ENCODE results near the gene TMPO.
"Not testable (repeated sequence)": the region's sequence is repeated elsewhere in the genome, so short reads cannot be mapped to it uniquely, and the experiment has no call there.

TMPO gene

DNA sequence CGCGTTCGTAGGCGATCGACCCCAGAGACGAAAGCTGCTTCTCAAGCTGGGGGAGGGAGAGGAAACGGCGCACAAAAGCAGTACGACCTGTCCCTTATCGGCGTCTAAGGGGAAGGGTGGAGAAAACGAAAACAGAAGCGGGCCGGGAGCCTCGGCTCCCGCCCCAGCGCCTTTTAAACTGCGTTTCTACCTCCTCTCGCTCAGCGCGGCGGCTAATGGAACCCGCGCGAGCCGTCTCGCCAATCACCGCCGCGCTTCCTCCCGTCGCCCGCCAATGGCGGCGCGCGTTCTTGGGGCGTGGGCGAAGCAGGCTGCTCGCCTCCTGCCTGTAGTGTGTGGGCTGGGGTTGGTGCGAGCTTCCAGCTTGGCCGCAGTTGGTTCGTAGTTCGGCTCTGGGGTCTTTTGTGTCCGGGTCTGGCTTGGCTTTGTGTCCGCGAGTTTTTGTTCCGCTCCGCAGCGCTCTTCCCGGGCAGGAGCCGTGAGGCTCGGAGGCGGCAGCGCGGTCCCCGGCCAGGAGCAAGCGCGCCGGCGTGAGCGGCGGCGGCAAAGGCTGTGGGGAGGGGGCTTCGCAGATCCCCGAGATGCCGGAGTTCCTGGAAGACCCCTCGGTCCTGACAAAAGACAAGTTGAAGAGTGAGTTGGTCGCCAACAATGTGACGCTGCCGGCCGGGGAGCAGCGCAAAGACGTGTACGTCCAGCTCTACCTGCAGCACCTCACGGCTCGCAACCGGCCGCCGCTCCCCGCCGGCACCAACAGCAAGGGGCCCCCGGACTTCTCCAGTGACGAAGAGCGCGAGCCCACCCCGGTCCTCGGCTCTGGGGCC is at the start of gene TMPO:
TMPO (plus strand) TSS at position 304 of the 824 bp plus-strand sequence; CDS start at position 582, 278 bp downstream.
- H3K4me1 ChIP-seq (ENCODE audit: insufficient read depth, low read length): peaks cover 14% of the 10 kb centered on the region
- H3K9me3 ChIP-seq (ENCODE audit: control insufficient read depth, insufficient read depth, low read length): no peaks in the 10 kb centered on the region
- H3K36me3 ChIP-seq (ENCODE audit: insufficient read depth, low read length): no peaks in the 10 kb centered on the region
- H3K9ac ChIP-seq (ENCODE audit: low read depth, low read length): peak within 1 kb of the TSS; percentile 97

- H3K9me3 ChIP-seq (ENCODE audit: control insufficient read depth, insufficient read depth, low read length): no peaks in the 10 kb centered on the region
- no peak overlapping the region for H3K9ac ChIP-seq (ENCODE audit: low read depth, low read length)
- no peaks in the 10 kb centered on the region for H3K36me3 ChIP-seq (ENCODE audit: insufficient read depth, low read length)
- H3K4me1 ChIP-seq (ENCODE audit: insufficient read depth, low read length): no peaks in the 10 kb centered on the region
Observed at GRCh38 chr12:98465950-98466602, 49.3 kb upstream of the TMPO start.

DNA sequence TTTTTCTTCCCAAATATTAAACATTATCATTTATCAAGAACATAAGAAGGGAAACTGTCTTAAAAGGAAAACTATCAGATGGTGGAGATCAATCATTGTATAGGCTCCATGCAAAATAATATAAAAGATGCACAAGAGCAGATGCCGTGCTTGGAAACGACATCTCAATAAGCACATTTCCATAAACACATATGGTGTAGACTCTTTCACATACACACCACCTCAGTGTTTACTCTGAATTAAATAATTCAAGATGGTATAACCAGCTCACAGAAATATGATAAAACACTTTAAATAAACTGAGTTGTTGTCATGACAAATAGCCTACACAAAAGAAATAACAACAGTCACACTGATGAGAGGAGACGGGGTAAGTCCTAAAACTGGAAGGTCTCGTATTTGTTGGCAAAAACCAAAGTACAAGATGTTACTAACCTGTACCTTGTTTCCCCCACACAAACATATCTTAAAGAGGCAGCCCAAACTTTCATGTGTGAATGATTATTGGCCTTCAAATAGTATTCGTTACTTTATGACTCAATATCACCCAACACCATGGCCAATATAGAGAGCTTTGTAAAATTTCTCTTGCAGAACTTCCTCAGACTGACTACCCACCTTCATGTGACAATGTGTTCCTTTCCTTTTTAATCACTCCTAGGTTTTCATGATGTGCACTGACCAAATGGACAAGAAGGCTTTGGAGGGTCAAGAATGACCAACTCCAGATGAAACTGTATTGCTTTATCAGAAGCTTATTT is 48.6 kb upstream of the TMPO start:
- H3K9me3 ChIP-seq (ENCODE audit: control insufficient read depth, insufficient read depth, low read length): no peaks in the 10 kb centered on the region
- no peaks in the 10 kb centered on the region for H3K36me3 ChIP-seq (ENCODE audit: insufficient read depth, low read length)
- H3K4me1 ChIP-seq (ENCODE audit: insufficient read depth, low read length): no peaks in the 10 kb centered on the region
- no peak overlapping the region for H3K9ac ChIP-seq (ENCODE audit: low read depth, low read length)

GRCh38 chr12:98469109-98469508 is 46.3 kb upstream of the TMPO start:
- H3K9me3 ChIP-seq (ENCODE audit: control insufficient read depth, insufficient read depth, low read length): no peaks in the 10 kb centered on the region
- no peaks in the 10 kb centered on the region for H3K36me3 ChIP-seq (ENCODE audit: insufficient read depth, low read length)
- no peak overlapping the region for H3K9ac ChIP-seq (ENCODE audit: low read depth, low read length)
- H3K4me1 ChIP-seq (ENCODE audit: insufficient read depth, low read length): no peaks in the 10 kb centered on the region

GRCh38 chr12:98470469-98471082 is 44.8 kb upstream of the TMPO start:
- H3K9me3 ChIP-seq (ENCODE audit: control insufficient read depth, insufficient read depth, low read length): no peaks in the 10 kb centered on the region
- H3K36me3 ChIP-seq (ENCODE audit: insufficient read depth, low read length): no peaks in the 10 kb centered on the region
- no peak overlapping the region for H3K9ac ChIP-seq (ENCODE audit: low read depth, low read length)
- peaks cover 5% of the 10 kb centered on the region; the same call in 1 of the 2 replicates for H3K4me1 ChIP-seq (ENCODE audit: insufficient read depth, low read length)

GRCh38 chr12:98471085-98471484 is 44.3 kb upstream of the TMPO start:
- Histone ChIP-seq H3K9me3 (ENCODE audit: control insufficient read depth, insufficient read depth, low read length) (no peaks in the 10 kb centered on the region), H3K36me3 (ENCODE audit: insufficient read depth, low read length) (no peaks in the 10 kb centered on the region), H3K9ac (ENCODE audit: low read depth, low read length) (no peak overlapping the region)

GRCh38 chr12:98475565-98475908 is 39.9 kb upstream of the TMPO start:
- Histone ChIP-seq H3K4me1 (ENCODE audit: insufficient read depth, low read length) (peaks cover 5% of the 10 kb centered on the region; the same call in 1 of the 2 replicates), H3K36me3 (ENCODE audit: insufficient read depth, low read length) (no peaks in the 10 kb centered on the region), H3K9me3 (ENCODE audit: control insufficient read depth, insufficient read depth, low read length) (no peaks in the 10 kb centered on the region), H3K9ac (ENCODE audit: low read depth, low read length) (no peak overlapping the region)

More at GRCh38 chr12:98471085-98471484, 44.3 kb upstream of the TMPO start:
- H3K4me1 ChIP-seq (ENCODE audit: insufficient read depth, low read length): peaks cover 5% of the 10 kb centered on the region; the same call in 1 of the 2 replicates

GRCh38 chr12:98478606-98479005 is 36.8 kb upstream of the TMPO start:
- H3K9me3 ChIP-seq (ENCODE audit: control insufficient read depth, insufficient read depth, low read length): no peaks in the 10 kb centered on the region
- H3K36me3 ChIP-seq (ENCODE audit: insufficient read depth, low read length): no peaks in the 10 kb centered on the region
- H3K9ac ChIP-seq (ENCODE audit: low read depth, low read length): no peak overlapping the region

GRCh38 chr12:98483621-98484503 is 31.5 kb upstream of the TMPO start:
- no peaks in the 10 kb centered on the region for H3K36me3 ChIP-seq (ENCODE audit: insufficient read depth, low read length)
- 0 out of 2 replicates have a peak, but pooled peaks cover under 1% of the 10 kb centered on the region for H3K4me1 ChIP-seq (ENCODE audit: insufficient read depth, low read length)
- H3K9ac ChIP-seq (ENCODE audit: low read depth, low read length): no peak overlapping the region
- no peaks in the 10 kb centered on the region for H3K9me3 ChIP-seq (ENCODE audit: control insufficient read depth, insufficient read depth, low read length)

More at GRCh38 chr12:98478606-98479005, 36.8 kb upstream of the TMPO start:
- H3K4me1 ChIP-seq (ENCODE audit: insufficient read depth, low read length): peaks cover 5% of the 10 kb centered on the region; the same call in 1 of the 2 replicates

DNA sequence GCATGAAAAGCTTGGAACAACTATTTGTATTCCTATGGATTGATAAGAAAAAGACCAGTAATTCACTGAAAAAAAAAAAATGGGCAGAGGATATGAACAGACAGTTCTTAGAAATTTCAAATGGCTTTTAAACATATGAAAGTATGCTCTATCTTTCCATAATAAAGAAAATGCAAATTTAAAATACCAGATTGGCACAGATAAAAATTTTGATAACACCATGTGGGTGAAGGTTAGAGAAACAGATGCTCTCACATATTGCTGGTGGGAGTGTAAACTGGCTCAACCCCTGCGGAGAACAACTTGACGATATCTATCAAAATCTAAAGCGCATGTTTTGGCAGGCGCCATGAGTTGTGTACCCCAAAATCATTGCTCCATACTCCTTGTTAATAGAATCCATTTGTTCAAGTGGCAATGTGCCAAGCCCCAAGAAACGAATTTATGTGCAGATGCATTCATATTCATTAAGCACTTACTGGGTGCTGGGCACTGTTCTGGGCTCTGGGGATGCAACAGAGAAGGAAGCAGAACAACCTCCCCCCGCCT is 29.5 kb upstream of the TMPO start:
- no peaks in the 10 kb centered on the region for H3K9me3 ChIP-seq (ENCODE audit: control insufficient read depth, insufficient read depth, low read length)
- no peak overlapping the region for H3K9ac ChIP-seq (ENCODE audit: low read depth, low read length)
- H3K36me3 ChIP-seq (ENCODE audit: insufficient read depth, low read length): no peaks in the 10 kb centered on the region
- peaks cover 17% of the 10 kb centered on the region; the same call in 1 of the 2 replicates for H3K4me1 ChIP-seq (ENCODE audit: insufficient read depth, low read length)

- H3K9ac ChIP-seq (ENCODE audit: low read depth, low read length); H3K9me3 ChIP-seq (ENCODE audit: control insufficient read depth, insufficient read depth, low read length); H3K36me3 ChIP-seq (ENCODE audit: insufficient read depth, low read length): not testable (repeated sequence)
- peaks cover 36% of the 10 kb centered on the region for H3K4me1 ChIP-seq (ENCODE audit: insufficient read depth, low read length)
Observed at GRCh38 chr12:98488416-98488815, 27.0 kb upstream of the TMPO start.

GRCh38 chr12:98489176-98489575 is 26.2 kb upstream of the TMPO start:
- H3K36me3 ChIP-seq (ENCODE audit: insufficient read depth, low read length): no peaks in the 10 kb centered on the region
- no peak overlapping the region for H3K9ac ChIP-seq (ENCODE audit: low read depth, low read length)
- H3K4me1 ChIP-seq (ENCODE audit: insufficient read depth, low read length): peaks cover 36% of the 10 kb centered on the region
- no peaks in the 10 kb centered on the region for H3K9me3 ChIP-seq (ENCODE audit: control insufficient read depth, insufficient read depth, low read length)

Measured in ES-I3 (cell line).